Rectal smooth muscle tissue (tissue), 1 donor: ENCODE data around the gene LDB1.

Experiments
- H3K27ac ChIP-seq: one replicate; pipeline ENCODE4 v1.7.0; 2013; ENCODE audit warnings: low read depth, low read length, inconsistent platforms
- H3K27me3 ChIP-seq: one replicate; pipeline ENCODE4 v1.7.0; 2013; ENCODE audit warnings: low read length; ENCODE audit not compliant: control insufficient read depth, insufficient read depth
- H3K36me3 ChIP-seq: one replicate; pipeline ENCODE4 v1.7.0; 2013; ENCODE audit warnings: low read length; ENCODE audit not compliant: control insufficient read depth, insufficient read depth
- H3K4me1 ChIP-seq: one replicate; pipeline ENCODE4 v1.7.0; 2013; ENCODE audit warnings: low read length; ENCODE audit not compliant: control insufficient read depth, insufficient read depth
- H3K4me3 ChIP-seq: one replicate; pipeline ENCODE4 v1.7.0; 2013; ENCODE audit warnings: low read length
- H3K9ac ChIP-seq: one replicate; pipeline ENCODE4 v1.7.0; 2013; ENCODE audit warnings: low read length

LDB1 gene

DNA sequence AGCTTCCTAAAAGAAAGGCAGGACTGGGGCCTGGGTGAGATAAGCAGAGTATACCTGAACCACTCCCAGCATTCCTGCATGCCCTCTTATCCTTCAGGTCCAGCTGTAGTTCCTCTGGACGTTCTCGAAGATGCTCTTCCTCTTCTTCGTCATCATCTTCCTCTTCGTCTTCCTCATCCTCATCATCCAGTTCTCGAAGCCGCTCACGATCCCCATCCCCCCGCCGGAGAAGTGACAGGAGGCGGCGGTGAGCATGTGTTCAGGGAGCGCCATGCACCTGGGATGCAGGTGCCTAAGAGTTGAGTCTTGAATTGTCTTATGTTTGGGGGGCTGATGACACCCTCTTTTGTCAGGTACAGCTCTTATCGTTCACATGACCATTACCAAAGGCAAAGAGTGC is 28.1 kb upstream of the LDB1 start:
- Histone ChIP-seq H3K9ac (no peak overlapping the region), H3K4me3 (no peak overlapping the region), H3K4me1 (peaks cover 10% of the 10 kb centered on the region), H3K27ac (no peak overlapping the region), H3K27me3 (no peaks in the 10 kb centered on the region), H3K36me3 (peaks cover 37% of the 10 kb centered on the region)

DNA sequence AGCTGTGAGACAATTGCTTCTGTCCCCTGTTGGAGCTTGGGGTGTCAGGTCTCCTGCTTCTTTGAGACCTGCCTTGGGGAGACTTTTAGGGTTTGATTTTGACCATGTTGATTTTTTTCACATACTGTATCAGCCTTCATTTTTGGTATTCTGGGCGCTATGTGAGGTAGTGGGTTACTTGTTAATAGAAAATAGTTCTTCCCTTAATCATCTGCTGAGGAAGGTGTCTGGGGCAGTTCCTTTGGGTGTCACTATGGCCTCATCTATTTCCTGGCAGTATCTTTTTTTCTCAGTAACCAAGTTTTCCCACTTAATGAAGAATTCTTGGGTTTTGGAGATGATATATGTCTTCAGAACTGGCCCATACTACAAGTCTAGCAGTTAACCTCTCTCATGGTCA is 27.4 kb upstream of the LDB1 start:
- H3K4me3 ChIP-seq = no peak overlapping the region
- no peak overlapping the region for H3K9ac ChIP-seq
- H3K36me3 ChIP-seq = peaks cover 37% of the 10 kb centered on the region
- H3K27me3 ChIP-seq = no peaks in the 10 kb centered on the region
- no peak overlapping the region for H3K27ac ChIP-seq
- H3K4me1 ChIP-seq = peaks cover 3% of the 10 kb centered on the region

DNA sequence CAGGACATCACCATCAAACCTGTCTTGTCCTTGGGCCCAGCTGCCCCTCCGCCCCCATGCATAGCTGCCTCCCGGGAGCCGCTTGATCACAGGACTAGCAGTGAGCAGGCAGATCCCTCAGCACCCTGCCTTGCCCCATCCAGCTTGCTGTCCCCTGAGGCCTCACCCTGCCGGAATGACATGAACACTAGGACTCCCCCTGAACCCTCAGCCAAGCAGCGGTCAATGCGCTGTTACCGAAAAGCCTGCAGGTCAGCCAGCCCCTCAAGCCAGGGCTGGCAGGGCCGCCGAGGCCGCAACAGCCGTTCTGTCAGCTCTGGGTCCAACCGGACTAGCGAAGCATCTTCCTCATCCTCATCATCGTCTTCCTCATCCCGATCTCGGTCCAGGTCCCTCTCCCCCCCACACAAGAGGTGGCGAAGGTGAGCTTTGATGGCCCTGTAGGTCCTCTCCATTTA is 26.8 kb upstream of the LDB1 start:
- peaks cover 37% of the 10 kb centered on the region for H3K36me3 ChIP-seq
- peaks cover 3% of the 10 kb centered on the region for H3K4me1 ChIP-seq
- H3K27me3 ChIP-seq = no peaks in the 10 kb centered on the region
- no peak overlapping the region for H3K4me3 ChIP-seq
- no peak overlapping the region for H3K9ac ChIP-seq
- no peak overlapping the region for H3K27ac ChIP-seq

DNA sequence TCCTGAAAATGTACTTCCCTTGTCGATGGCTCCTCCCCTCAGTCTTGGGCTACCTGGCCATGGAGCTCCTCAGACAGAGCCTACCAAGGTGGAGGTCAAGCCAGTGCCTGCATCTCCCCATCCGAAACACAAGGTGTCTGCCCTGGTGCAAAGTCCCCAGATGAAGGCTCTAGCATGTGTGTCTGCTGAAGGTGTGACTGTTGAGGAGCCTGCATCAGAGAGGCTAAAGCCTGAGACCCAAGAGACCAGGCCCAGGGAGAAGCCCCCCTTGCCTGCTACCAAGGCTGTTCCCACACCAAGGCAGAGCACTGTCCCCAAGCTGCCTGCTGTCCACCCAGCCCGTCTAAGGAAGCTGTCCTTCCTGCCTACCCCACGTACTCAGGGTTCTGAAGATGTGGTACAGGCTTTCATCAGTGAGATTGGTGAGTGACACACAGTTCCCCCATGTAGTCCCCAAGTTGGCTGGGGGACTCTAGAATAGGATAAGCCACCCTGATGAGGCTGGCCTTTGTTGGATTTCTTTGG is 21.5 kb upstream of the LDB1 start:
- Histone ChIP-seq H3K9ac (no peak overlapping the region), H3K4me3 (no peak overlapping the region), H3K27ac (no peak overlapping the region), H3K4me1 (no peaks in the 10 kb centered on the region), H3K27me3 (no peaks in the 10 kb centered on the region), H3K36me3 (peaks cover 38% of the 10 kb centered on the region)

DNA sequence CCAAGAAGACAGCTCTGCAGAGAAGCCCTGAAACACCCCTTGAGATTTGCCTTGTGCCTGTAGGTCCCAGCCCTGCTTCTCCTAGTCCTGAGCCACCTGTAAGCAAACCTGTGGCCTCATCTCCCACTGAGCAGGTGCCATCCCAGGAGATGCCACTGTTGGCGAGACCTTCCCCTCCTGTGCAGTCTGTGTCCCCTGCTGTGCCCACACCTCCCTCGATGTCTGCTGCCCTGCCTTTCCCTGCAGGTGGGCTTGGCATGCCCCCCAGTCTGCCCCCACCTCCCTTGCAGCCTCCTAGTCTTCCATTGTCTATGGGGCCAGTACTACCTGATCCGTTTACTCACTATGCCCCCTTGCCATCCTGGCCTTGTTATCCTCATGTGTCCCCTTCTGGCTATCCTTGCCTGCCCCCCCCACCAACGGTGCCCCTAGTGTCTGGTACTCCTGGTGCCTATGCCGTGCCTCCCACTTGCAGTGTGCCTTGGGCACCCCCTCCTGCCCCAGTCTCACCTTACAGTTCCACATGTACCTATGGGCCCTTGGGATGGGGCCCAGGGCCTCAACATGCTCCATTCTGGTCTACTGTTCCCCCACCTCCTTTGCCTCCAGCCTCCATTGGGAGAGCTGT is 20.9 kb upstream of the LDB1 start:
- Histone ChIP-seq H3K4me1 (no peaks in the 10 kb centered on the region), H3K27me3 (no peaks in the 10 kb centered on the region), H3K27ac (no peak overlapping the region), H3K36me3 (peaks cover 35% of the 10 kb centered on the region), H3K4me3 (no peak overlapping the region), H3K9ac (no peak overlapping the region)

DNA sequence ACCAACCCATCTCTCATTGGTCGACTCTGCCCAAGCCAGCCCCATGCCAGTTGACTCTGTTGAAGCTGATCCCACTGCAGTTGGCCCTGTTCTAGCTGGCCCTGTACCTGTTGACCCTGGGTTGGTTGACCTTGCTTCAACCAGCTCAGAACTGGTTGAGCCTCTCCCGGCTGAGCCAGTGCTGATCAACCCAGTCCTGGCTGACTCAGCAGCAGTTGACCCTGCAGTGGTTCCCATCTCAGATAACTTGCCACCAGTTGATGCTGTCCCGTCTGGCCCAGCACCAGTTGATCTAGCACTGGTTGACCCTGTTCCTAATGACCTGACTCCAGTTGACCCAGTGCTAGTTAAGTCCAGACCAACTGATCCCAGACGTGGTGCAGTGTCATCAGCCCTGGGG is 20.1 kb upstream of the LDB1 start:
- Histone ChIP-seq H3K36me3 (peaks cover 35% of the 10 kb centered on the region), H3K27me3 (no peaks in the 10 kb centered on the region), H3K9ac (no peak overlapping the region), H3K4me1 (no peaks in the 10 kb centered on the region), H3K4me3 (no peak overlapping the region), H3K27ac (no peak overlapping the region)

DNA sequence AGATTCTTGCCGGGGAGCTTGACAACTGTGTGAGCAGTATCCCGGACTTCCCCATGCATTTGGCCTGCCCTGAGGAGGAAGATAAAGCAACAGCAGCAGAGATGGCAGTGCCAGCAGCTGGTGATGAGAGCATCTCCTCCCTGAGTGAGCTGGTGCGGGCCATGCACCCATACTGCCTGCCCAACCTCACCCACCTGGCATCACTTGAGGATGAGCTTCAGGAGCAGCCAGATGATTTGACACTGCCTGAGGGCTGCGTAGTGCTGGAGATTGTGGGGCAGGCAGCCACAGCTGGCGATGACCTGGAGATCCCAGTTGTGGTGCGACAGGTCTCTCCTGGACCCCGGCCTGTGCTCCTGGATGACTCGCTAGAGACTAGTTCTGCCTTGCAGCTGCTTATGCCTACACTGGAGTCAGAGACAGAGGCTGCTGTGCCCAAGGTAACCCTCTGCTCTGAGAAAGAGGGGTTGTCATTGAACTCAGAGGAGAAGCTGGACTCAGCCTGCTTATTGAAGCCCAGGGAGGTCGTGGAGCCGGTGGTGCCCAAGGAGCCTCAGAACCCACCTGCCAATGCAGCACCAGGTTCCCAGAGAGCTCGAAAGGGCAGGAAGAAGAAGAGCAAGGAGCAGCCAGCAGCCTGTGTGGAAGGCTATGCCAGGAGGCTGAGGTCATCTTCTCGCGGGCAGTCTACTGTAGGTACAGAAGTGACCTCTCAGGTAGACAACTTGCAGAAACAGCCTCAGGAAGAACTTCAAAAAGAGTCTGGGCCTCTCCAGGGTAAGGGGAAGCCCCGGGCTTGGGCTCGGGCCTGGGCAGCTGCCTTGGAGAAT is 19.3 kb upstream of the LDB1 start:
- Histone ChIP-seq H3K4me3 (no peak overlapping the region), H3K27me3 (no peaks in the 10 kb centered on the region), H3K9ac (no peak overlapping the region), H3K4me1 (peaks cover under 1% of the 10 kb centered on the region), H3K27ac (no peak overlapping the region), H3K36me3 (peaks cover 28% of the 10 kb centered on the region)

DNA sequence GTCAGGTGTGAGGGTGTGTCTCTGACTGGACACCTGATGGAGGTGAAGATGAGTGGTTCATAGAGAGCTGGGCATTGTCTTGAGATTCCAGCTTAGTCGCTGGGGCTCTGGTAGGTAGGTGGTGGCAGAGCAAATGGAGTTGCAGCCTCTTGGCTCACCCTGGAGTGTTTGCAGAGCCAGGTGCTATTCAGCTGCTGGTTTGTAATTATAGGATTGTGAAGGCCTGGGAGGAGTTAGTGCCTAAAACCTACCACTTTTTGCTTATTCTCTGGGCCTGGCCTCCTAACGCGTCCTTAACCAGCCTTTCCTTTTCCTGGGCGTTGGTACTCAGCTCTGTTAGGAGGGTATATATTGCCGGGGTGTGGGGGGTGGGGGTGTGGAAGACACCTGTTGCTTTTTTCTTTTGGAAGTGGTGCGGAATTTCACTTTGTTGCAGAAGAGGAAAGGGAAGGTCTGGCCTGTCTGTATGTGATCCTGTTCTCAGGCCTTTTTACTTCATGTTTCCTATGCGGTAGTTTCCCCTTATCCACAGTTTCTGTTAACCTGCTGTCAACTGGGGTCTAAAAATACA is 15.9 kb upstream of the LDB1 start:
- Histone ChIP-seq H3K27ac (no peak overlapping the region), H3K4me3 (no peak overlapping the region), H3K27me3 (no peaks in the 10 kb centered on the region), H3K9ac (no peak overlapping the region), H3K36me3 (peaks cover 13% of the 10 kb centered on the region), H3K4me1 (peaks cover 10% of the 10 kb centered on the region)

DNA sequence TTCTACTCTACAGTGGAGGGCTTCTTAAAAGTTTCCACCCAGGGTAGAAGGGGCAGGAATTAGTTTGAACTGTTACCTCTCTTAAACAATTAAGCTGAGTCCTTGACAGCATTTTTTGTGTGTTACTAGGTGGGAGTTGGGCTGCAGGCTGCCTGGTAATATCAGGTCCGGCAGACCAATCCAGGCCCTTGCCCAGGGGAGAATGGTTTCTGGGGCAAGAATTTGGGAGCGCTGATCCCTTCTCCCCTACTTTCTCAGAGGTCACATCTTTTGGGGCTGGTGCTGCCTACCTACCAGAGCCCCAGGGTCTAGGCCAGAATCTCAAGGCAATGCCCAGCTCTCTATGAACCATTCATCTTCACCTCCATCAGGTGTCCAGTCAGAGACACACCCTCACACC is 14.2 kb upstream of the LDB1 start:
- peak overlapping the region; percentile 94 for H3K27ac ChIP-seq
- H3K9ac ChIP-seq = no peak overlapping the region
- no peaks in the 10 kb centered on the region for H3K27me3 ChIP-seq

DNA sequence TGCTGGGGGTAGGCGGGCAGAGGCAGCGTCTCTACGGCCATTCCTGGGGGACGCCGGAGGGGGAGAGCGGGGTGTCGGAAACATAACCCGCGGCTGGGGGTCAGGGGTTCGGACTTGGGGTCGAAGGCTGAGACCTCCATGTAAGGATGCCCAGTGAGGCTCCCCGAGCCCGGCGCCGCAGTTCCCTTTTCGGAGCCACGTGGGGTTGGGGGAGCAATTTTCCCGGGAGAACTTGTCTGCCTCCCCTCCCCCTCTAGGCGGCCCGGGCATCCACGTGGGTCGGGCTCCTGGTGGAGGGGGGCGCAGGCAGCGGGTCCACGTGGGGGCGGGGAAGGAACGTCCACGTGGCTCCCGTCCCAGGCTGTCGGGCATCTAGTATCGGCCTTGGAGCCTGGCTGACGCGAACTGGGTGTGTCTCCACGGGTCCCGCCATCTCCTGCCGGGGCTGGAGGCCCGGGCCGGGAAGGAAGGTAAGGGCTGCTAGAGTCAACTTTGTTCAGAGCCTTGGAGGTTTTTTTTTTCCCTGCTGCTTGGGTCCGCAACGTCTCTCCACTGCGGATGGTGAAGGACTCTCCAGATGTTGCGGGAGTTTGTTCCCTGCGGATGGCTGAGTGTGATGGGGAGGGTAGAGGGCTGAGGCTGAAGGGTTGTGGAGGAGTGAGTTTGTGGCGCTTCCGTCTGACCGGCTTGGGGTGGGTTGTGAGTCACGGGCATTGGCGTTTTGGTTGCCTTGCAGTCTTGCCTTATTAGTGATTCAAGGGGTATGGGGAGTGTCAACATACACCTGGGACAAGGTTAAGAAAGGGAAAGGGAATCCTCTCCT is 13.4 kb upstream of the LDB1 start:
- H3K4me1 ChIP-seq = peaks cover 10% of the 10 kb centered on the region
- H3K27ac ChIP-seq = peak overlapping the region; percentile 94
- no peaks in the 10 kb centered on the region for H3K27me3 ChIP-seq
- H3K36me3 ChIP-seq = no peaks in the 10 kb centered on the region
- H3K9ac ChIP-seq = peak overlapping the region; percentile 71
- H3K4me3 ChIP-seq = peak overlapping the region; percentile 87

More for the DNA sequence above, 14.2 kb upstream of the LDB1 start:
- Histone ChIP-seq H3K4me1 (peaks cover 10% of the 10 kb centered on the region), H3K4me3 (peak overlapping the region; percentile 87), H3K36me3 (peaks cover 5% of the 10 kb centered on the region)

DNA sequence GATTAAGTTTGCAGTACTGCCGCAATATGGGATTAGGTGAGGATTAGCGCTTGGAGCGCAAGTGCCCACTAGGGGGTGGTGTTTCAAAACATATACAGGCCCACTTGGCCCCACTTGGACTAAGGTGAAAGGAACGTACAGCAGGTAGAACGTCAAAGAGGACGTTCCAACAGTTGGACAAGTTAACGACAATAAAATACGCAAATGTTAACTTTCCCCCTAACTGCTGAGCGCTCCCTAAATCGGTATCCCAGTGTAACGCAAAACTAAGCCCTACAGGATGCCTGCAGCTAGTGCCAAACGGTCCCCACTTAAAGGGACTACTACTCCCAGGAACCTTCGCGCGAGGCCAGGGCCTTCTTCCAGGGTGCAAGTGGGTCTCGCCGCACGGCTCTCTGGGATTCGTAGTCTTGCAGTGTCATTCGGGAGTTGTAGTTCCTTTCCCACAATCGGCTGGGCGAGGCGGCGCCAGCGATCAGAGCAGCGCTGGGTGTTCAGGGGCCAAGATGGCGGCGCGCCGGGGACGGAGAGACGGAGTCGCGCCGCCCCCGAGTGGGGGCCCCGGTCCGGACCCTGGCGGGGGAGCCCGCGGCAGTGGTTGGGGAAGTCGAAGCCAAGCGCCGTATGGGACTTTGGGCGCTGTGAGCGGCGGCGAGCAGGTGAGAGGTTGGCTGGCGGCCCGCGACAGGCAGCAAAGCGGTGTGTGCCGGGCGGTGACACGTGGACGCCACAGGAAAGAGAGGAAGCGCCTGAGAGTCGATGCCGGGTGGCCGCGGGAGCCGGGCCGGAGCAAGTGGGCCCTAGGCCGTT is 12.6 kb upstream of the LDB1 start, which contains the start of gene PPRC1:
Gene PPRC1, plus strand, starts transcription at position 478 of the 810 bp plus-strand sequence. Its CDS starts 29 bp downstream, at position 507.
- no peaks in the 10 kb centered on the region for H3K27me3 ChIP-seq
- H3K4me1 ChIP-seq = peaks cover 10% of the 10 kb centered on the region
- peak within 1 kb of the TSS; percentile 71 for H3K9ac ChIP-seq
- peak within 1 kb of the TSS; percentile 94 for H3K27ac ChIP-seq
- H3K36me3 ChIP-seq = no peaks in the 10 kb centered on the region
- H3K4me3 ChIP-seq = peak within 1 kb of the TSS; percentile 87
